Cortex of kidney (tissue), 1 donor: Measurements from ENCODE around the gene TRAK2.
"Not testable (repeated sequence)": the region's sequence is repeated elsewhere in the genome, so short reads cannot be mapped to it uniquely, and the experiment has no call there.

Source experiments
- DNase-seq: peaks from one replicate; lab custom pipeline; 2025; lab: John Stamatoyannopoulos, UW

TRAK2 gene

GRCh38 chr2:201448701-201449100 lies 2.6 kb downstream of the TRAK2 start:
- no peak for DNase-seq

- no peak for DNase-seq
Measured at GRCh38 chr2:201448061-201448460, 3.2 kb downstream of the TRAK2 start.

GRCh38 chr2:201447086-201447485 lies 4.2 kb downstream of the TRAK2 start:
- DNase-seq = no peak

GRCh38 chr2:201444746-201445465 lies 6.4 kb downstream of the TRAK2 start:
- DNase-seq = no peak

GRCh38 chr2:201441409-201441808 lies 9.8 kb downstream of the TRAK2 start:
- no peak for DNase-seq

GRCh38 chr2:201440182-201440581 lies 11.1 kb downstream of the TRAK2 start:
- DNase-seq = no peak

GRCh38 chr2:201439336-201439922 lies 11.8 kb downstream of the TRAK2 start:
- not testable (repeated sequence) for DNase-seq

- no peak for DNase-seq
Measured at GRCh38 chr2:201436141-201436540, 15.1 kb downstream of the TRAK2 start.

- DNase-seq = no peak
Measured at GRCh38 chr2:201433394-201433995, 17.8 kb downstream of the TRAK2 start.

GRCh38 chr2:201432621-201433393 lies 18.5 kb downstream of the TRAK2 start:
- DNase-seq = no peak

GRCh38 chr2:201432038-201432620 lies 19.1 kb downstream of the TRAK2 start:
- DNase-seq = no peak

GRCh38 chr2:201430839-201431238 lies 20.4 kb downstream of the TRAK2 start:
- DNase-seq = no peak

GRCh38 chr2:201430322-201430721 lies 20.9 kb downstream of the TRAK2 start:
- DNase-seq = not testable (repeated sequence)

GRCh38 chr2:201429835-201430234 lies 21.4 kb downstream of the TRAK2 start:
- DNase-seq = not testable (repeated sequence)

GRCh38 chr2:201428366-201428765 lies 22.9 kb downstream of the TRAK2 start:
- DNase-seq = not testable (repeated sequence)

GRCh38 chr2:201425952-201426351 lies 25.3 kb downstream of the TRAK2 start:
- DNase-seq = no peak

GRCh38 chr2:201420442-201421113 lies 30.7 kb downstream of the TRAK2 start:
- DNase-seq = no peak

GRCh38 chr2:201419986-201420385 lies 31.3 kb downstream of the TRAK2 start:
- DNase-seq = no peak

GRCh38 chr2:201419057-201419635 lies 32.1 kb downstream of the TRAK2 start:
- DNase-seq = no peak

- DNase-seq = no peak
Measured at GRCh38 chr2:201415149-201415548, 36.1 kb downstream of the TRAK2 start.
